ENCODE results near the gene NAA50. TPM values are rescaled to one million over a fixed set of nuclear protein-coding genes. Genes with fewer than 3 reads are reported as not detected.

NAA50 gene
- total RNA-seq, 1 experiment from 2014 or later = 208 TPM

GRCh38 chr3:113754494-113755159 is 8.6 kb upstream of the NAA50 start:
- Histone ChIP-seq H3K4me1 (ENCODE audit: control insufficient read depth, insufficient read depth, low read length) (peaks cover 1% of the 10 kb centered on the region; the same call in 1 of the 2 replicates), H3K4me3 (ENCODE audit: low read depth in 2 of 2, low read length in 2 of 2) (no peak overlapping the region), H3K36me3 (ENCODE audit: control insufficient read depth, insufficient read depth, low read length) (no peaks in the 10 kb centered on the region), H3K27me3 (ENCODE audit: control insufficient read depth, insufficient read depth, low read length) (no peaks in the 10 kb centered on the region), H3K27ac (ENCODE audit: low read length) (no peak overlapping the region), H3K9me3 (ENCODE audit: control insufficient read depth, insufficient read depth, low read depth, low read length) (no peaks in the 10 kb centered on the region)
- intact Hi-C loops (cut with micrococcal nuclease; ENCODE audit: unreplicated experiment) (no loop called here), in situ Hi-C loops (cut with HindIII; ENCODE audit: low pct_unique_long_range_greater_than_20kb, low sequenced_read_pairs) (no loop called here)
- no peak for DNase-seq (ENCODE audit: low read depth, low spot score)
- POLR2A ChIA-PET = no interaction called here
- ATAC-seq = no peak
- CTCF ChIA-PET = no interaction called here
- BruUV-seq (replicated peaks) = no TSS peak
- TF ChIP-seq REST (IDR thresholded peaks at IDR 0.05; ENCODE audit: insufficient read depth in 1 of 2, low read depth in 2 of 2, low read length in 1 of 2) (no peak), SIN3A (IDR thresholded peaks at IDR 0.05; ENCODE audit: borderline replicate concordance, insufficient read depth, low read depth, low read length) (no peak), TCF7L2 (IDR thresholded peaks at IDR 0.05; ENCODE audit: low read depth, low read length) (no peak), CTCF (IDR thresholded peaks at IDR 0.05) (no peak), POLR2AphosphoS5 (IDR thresholded peaks at IDR 0.05; ENCODE audit: low read depth, low read length) (no peak)

GRCh38 chr3:113753376-113753985 is 7.4 kb upstream of the NAA50 start:
- H3K27me3 ChIP-seq (ENCODE audit: control insufficient read depth, insufficient read depth, low read length) = no peaks in the 10 kb centered on the region
- H3K9me3 ChIP-seq (ENCODE audit: control insufficient read depth, insufficient read depth, low read depth, low read length) = no peaks in the 10 kb centered on the region
- DNase-seq (ENCODE audit: low read depth, low spot score) (no peak), ATAC-seq (no peak)
- CTCF ChIA-PET = interaction anchor here (0.7 kb wide), 1 partner anchor 37 kb away, joined by 6 read pairs; no protein-coding TSS in a partner anchor
- H3K4me1 ChIP-seq (ENCODE audit: control insufficient read depth, insufficient read depth, low read length) = peaks cover 13% of the 10 kb centered on the region
- no TSS peak for BruUV-seq (replicated peaks)
- POLR2A ChIA-PET = no interaction called here
- TF ChIP-seq TCF7L2 (IDR thresholded peaks at IDR 0.05; ENCODE audit: low read depth, low read length) = no peak
- in situ Hi-C loops (cut with HindIII; ENCODE audit: low pct_unique_long_range_greater_than_20kb, low sequenced_read_pairs) = no loop called here
- intact Hi-C loops (cut with micrococcal nuclease; ENCODE audit: unreplicated experiment) = no loop called here
- no peaks in the 10 kb centered on the region for H3K36me3 ChIP-seq (ENCODE audit: control insufficient read depth, insufficient read depth, low read length)
- no peak overlapping the region for H3K27ac ChIP-seq (ENCODE audit: low read length)
- no peak overlapping the region for H3K4me3 ChIP-seq (ENCODE audit: low read depth in 2 of 2, low read length in 2 of 2)

- in situ Hi-C loops (cut with HindIII; ENCODE audit: low pct_unique_long_range_greater_than_20kb, low sequenced_read_pairs) = no loop called here
- intact Hi-C loops (cut with micrococcal nuclease; ENCODE audit: unreplicated experiment) = no loop called here
- no peaks in the 10 kb centered on the region for H3K9me3 ChIP-seq (ENCODE audit: control insufficient read depth, insufficient read depth, low read depth, low read length)
- POLR2A ChIA-PET = no interaction called here
- no peaks in the 10 kb centered on the region; the same call in 1 of the 2 replicates for H3K36me3 ChIP-seq (ENCODE audit: control insufficient read depth, insufficient read depth, low read length)
- CTCF ChIA-PET = no interaction called here
- TF ChIP-seq POLR2AphosphoS5 (IDR thresholded peaks at IDR 0.05; ENCODE audit: low read depth, low read length) (no peak), REST (IDR thresholded peaks at IDR 0.05; ENCODE audit: insufficient read depth in 1 of 2, low read depth in 2 of 2, low read length in 1 of 2) (no peak)
- H3K27me3 ChIP-seq (ENCODE audit: control insufficient read depth, insufficient read depth, low read length) = no peaks in the 10 kb centered on the region
- no peak for DNase-seq (ENCODE audit: low read depth, low spot score)
- BruUV-seq (replicated peaks) = no TSS peak
- H3K4me1 ChIP-seq (ENCODE audit: control insufficient read depth, insufficient read depth, low read length) = peaks cover 18% of the 10 kb centered on the region
- H3K4me3 ChIP-seq (ENCODE audit: low read depth in 2 of 2, low read length in 2 of 2) = no peak overlapping the region
- no peak for ATAC-seq
- no peak overlapping the region for H3K27ac ChIP-seq (ENCODE audit: low read length)
Measured at GRCh38 chr3:113751141-113751540, 5.1 kb upstream of the NAA50 start.

All from Panc1 (cell line).